Vagina (tissue), 2 donors: Measurements from ENCODE around the gene EVPL. TPM values are rescaled to one million over a fixed set of nuclear protein-coding genes. Genes with fewer than 3 reads are reported as not detected.

Source experiments
- DNase-seq, 2 donors: peaks; one replicate each; pipeline ENCODE4 v3.0.0-alpha.2; 2017; ENCODE audit errors: extremely low spot score in 2 of 2
- H3K27ac ChIP-seq: fragments of 200-600 bp; sonication (generic); one replicate; pipeline ENCODE4 v1.5.1; 2019
- H3K27me3 ChIP-seq: fragments of 200-600 bp; sonication (generic); one replicate; pipeline ENCODE4 v1.5.1; 2019
- H3K36me3 ChIP-seq, 2 donors: fragments of 200-600 bp; sonication (generic); one replicate each; pipeline ENCODE4 v1.5.1; 2017 to 2019
- H3K4me1 ChIP-seq: fragments of 200-600 bp; sonication (generic); one replicate; pipeline ENCODE4 v1.5.1; 2019
- H3K4me3 ChIP-seq, 2 donors: fragments of 200-600 bp; sonication (generic); 1 replicate in 1 of 2; 2 replicates in 1 of 2; pipeline ENCODE4 v1.5.1; 2016 to 2019
- H3K9me3 ChIP-seq: fragments of 200-600 bp; sonication (generic); one replicate; pipeline ENCODE4 v1.5.1; 2019
- CTCF ChIP-seq, 3 experiments: fragments of 450-650 bp in 2 of 3; fragments of 200-600 bp in 1 of 3; sonication (generic) in 1 of 3; IDR thresholded peaks; one replicate each; pipeline ENCODE4 v1.5.1; 2017 to 2019; ENCODE audit warnings: antibody characterized with exemption in 3 of 3, mild to moderate bottlenecking in 2 of 3, moderate library complexity in 2 of 3
- POLR2A ChIP-seq, 2 donors: fragments of 450-650 bp; IDR thresholded peaks; one replicate each; pipeline ENCODE4 v1.6.1; 2017; ENCODE audit warnings: antibody characterized with exemption in 2 of 2, mild to moderate bottlenecking in 2 of 2, moderate library complexity in 2 of 2
- POLR2AphosphoS5 ChIP-seq, 2 donors: sonication (generic); formaldehyde crosslinking; IDR thresholded peaks; one replicate each; pipeline ENCODE4 v1.9.0; 2017; ENCODE audit warnings: antibody characterized with exemption in 2 of 2, mild to moderate bottlenecking in 2 of 2, low read depth in 1 of 2; ENCODE audit not compliant: insufficient read depth in 1 of 2
- intact Hi-C: fragments of 100-400 bp; cut with DNase I; formaldehyde crosslinking; loops from one replicate; pipeline ENCODE4 v1.15.1; 2023
- total RNA-seq: library from RNA; depleted of rRNA; stranded (reverse); fragments of >200 nt; gene quantifications from one replicate; pipeline ENCODE4 v1.2.3, GENCODE V29; 2016

EVPL gene
- total RNA-seq: 115 TPM

GRCh38 chr17:76027159-76027839 lies at the start of gene EVPL:
Gene EVPL (minus strand): TSS chr17:76027306. CDS start chr17:76027198, 108 bp downstream.
- Histone ChIP-seq H3K9me3 (no peaks in the 10 kb centered on the region), H3K27me3 (no peaks in the 10 kb centered on the region), H3K36me3 (no peaks in the 10 kb centered on the region), H3K4me1 (peaks cover 16% of the 10 kb centered on the region), H3K27ac (peak within 1 kb of the TSS; percentile 85), H3K4me3 (peak within 1 kb of the TSS; percentile 19 to 51)
- TF ChIP-seq POLR2AphosphoS5 (IDR thresholded peaks at IDR 0.05; ENCODE audit: insufficient read depth in 1 of 2, low read depth in 1 of 2) (peak; percentile 54 to 56), POLR2A (IDR thresholded peaks at IDR 0.05) (no peak)
- DNase-seq: no peak
- intact Hi-C loops: no loop called here

GRCh38 chr17:76076146-76076764 lies 49.1 kb upstream of the EVPL start:
- intact Hi-C loops: no loop called here
- no peak overlapping the region for H3K27ac ChIP-seq
- H3K36me3 ChIP-seq: no peaks in the 10 kb centered on the region
- peak overlapping the region in 1 of 2 donors; percentile 21 for H3K4me3 ChIP-seq
- H3K4me1 ChIP-seq: peaks cover 64% of the 10 kb centered on the region
- DNase-seq: no peak
- no peaks in the 10 kb centered on the region for H3K9me3 ChIP-seq
- TF ChIP-seq CTCF (IDR thresholded peaks at IDR 0.05): no peak
- no peak for TF ChIP-seq POLR2A (IDR thresholded peaks at IDR 0.05)
- no peak for TF ChIP-seq POLR2AphosphoS5 (IDR thresholded peaks at IDR 0.05; ENCODE audit: insufficient read depth in 1 of 2, low read depth in 1 of 2)
- H3K27me3 ChIP-seq: peaks cover 32% of the 10 kb centered on the region

- intact Hi-C loops: no loop called here
- H3K36me3 ChIP-seq: no peaks in the 10 kb centered on the region
Measured at GRCh38 chr17:76075364-76076145, 48.4 kb upstream of the EVPL start.

GRCh38 chr17:76074390-76075363 lies 47.6 kb upstream of the EVPL start, which contains the start of gene GALR2:
Gene GALR2 (plus strand): TSS chr17:76074781. CDS start chr17:76074884, 103 bp downstream.
- peak within 1 kb of the TSS; percentile 14 to 20 for H3K4me3 ChIP-seq

More at GRCh38 chr17:76075364-76076145, 48.4 kb upstream of the EVPL start:
- Histone ChIP-seq H3K27ac (no peak overlapping the region), H3K27me3 (peaks cover 32% of the 10 kb centered on the region), H3K9me3 (no peaks in the 10 kb centered on the region), H3K4me3 (peak overlapping the region in 1 of 2 donors; percentile 21), H3K4me1 (peaks cover 68% of the 10 kb centered on the region)
- TF ChIP-seq POLR2AphosphoS5 (IDR thresholded peaks at IDR 0.05; ENCODE audit: insufficient read depth in 1 of 2, low read depth in 1 of 2) (no peak), POLR2A (IDR thresholded peaks at IDR 0.05) (no peak), CTCF (IDR thresholded peaks at IDR 0.05) (no peak)
- DNase-seq: no peak

More at GRCh38 chr17:76074390-76075363, 47.6 kb upstream of the EVPL start, which contains the start of gene GALR2:
- no peak for TF ChIP-seq POLR2A (IDR thresholded peaks at IDR 0.05)
- no peak for TF ChIP-seq CTCF (IDR thresholded peaks at IDR 0.05)
- TF ChIP-seq POLR2AphosphoS5 (IDR thresholded peaks at IDR 0.05; ENCODE audit: insufficient read depth in 1 of 2, low read depth in 1 of 2): no peak
- Histone ChIP-seq H3K4me1 (peaks cover 67% of the 10 kb centered on the region), H3K36me3 (no peaks in the 10 kb centered on the region), H3K9me3 (no peaks in the 10 kb centered on the region), H3K27ac (no peak within 1 kb of the TSS), H3K27me3 (peaks cover 32% of the 10 kb centered on the region)
- DNase-seq: peak in 1 of 2 donors; percentile 82
- intact Hi-C loops: no loop called here
